GM12878 (cell line): ENCODE data around the gene CAB39. TPM values are rescaled to one million over a fixed set of nuclear protein-coding genes. Genes with fewer than 3 reads are reported as not detected.

Experiments used
- ATAC-seq: fragments of 200-7000 bp; cut with Tn5 transposase; 3 replicates; pipeline ENCODE4 v1.9.1; 2020; ENCODE audit warnings: mild to moderate bottlenecking, moderate library complexity
- BruUV-seq: library from RNA; stranded (reverse); fragments of 400-500 nt; replicated peaks from 2 replicates; lab custom pipeline; 2021; lab: Mats Ljungman, UMichigan
- CTCF ChIA-PET: fragments of 300-600 bp; sonication (Branson Sonifier 250); formaldehyde crosslinking; extraction: SDS; loops from one replicate; lab custom pipeline; 2021; ENCODE audit warnings: inconsistent platforms; lab: Yijun Ruan, JAX
- POLR2A ChIA-PET: fragments of 350-600 bp; formaldehyde crosslinking; extraction: SDS; loops from one replicate; lab custom pipeline; 2021; ENCODE audit warnings: inconsistent platforms; lab: Charles Lee
- RAD21 ChIA-PET: fragments of 300-600 bp; sonication (Branson Sonifier 250); formaldehyde crosslinking; loops from one replicate; lab custom pipeline; 2023; ENCODE audit warnings: antibody characterized with exemption; ENCODE audit not compliant: unreplicated experiment; lab: Charles Lee
- SMC1A ChIA-PET: fragments of 300-600 bp; sonication (Branson Sonifier 250); formaldehyde crosslinking; loops from one replicate; lab custom pipeline; 2023; ENCODE audit not compliant: unreplicated experiment, uncharacterized antibody; lab: Charles Lee
- DNase-seq: peaks from one replicate; pipeline ENCODE4 v3.0.0-alpha.2; 2011; ENCODE audit warnings: low read depth, low spot score
- FAIRE-seq: peaks from 3 replicates; lab custom pipeline; 2011; peaks lifted over from hg19 to GRCh38; lab: Jason Lieb, UNC
- H2AFZ ChIP-seq: 2 replicates; pipeline ENCODE4 v1.6.0; 2011; ENCODE audit warnings: low read depth, low read length, control low read depth; ENCODE audit not compliant: control insufficient read depth
- H3K27ac ChIP-seq: 2 replicates; pipeline ENCODE4 v1.5.1; 2011; ENCODE audit warnings: control low read depth; ENCODE audit not compliant: control insufficient read depth, insufficient read depth
- H3K27me3 ChIP-seq, 2 experiments: replicated peaks in 1 of 2; 2 replicates each; pipeline versions ENCODE4 v1.6.0 to v1.6.1; 2011; ENCODE audit warnings: low read length in 1 of 2; ENCODE audit not compliant: control insufficient read depth in 2 of 2, insufficient read depth in 2 of 2
- H3K36me3 ChIP-seq, 2 experiments: 2 replicates each; pipeline ENCODE4 v1.5.1; 2011; ENCODE audit warnings: low read length in 1 of 2; ENCODE audit not compliant: control insufficient read depth in 2 of 2, insufficient read depth in 2 of 2
- H3K4me1 ChIP-seq: 2 replicates; pipeline ENCODE4 v1.6.1; 2011; ENCODE audit warnings: mild to moderate bottlenecking, low read length, moderate library complexity, mixed read lengths; ENCODE audit not compliant: control insufficient read depth, insufficient read depth
- H3K4me2 ChIP-seq: 2 replicates; pipeline ENCODE4 v1.6.0; 2011; ENCODE audit warnings: control low read depth; ENCODE audit not compliant: control insufficient read depth, insufficient read depth
- H3K4me3 ChIP-seq: fragments of 200-600 bp; sonication (generic); 2 replicates; pipeline ENCODE4 v1.5.1; 2016
- H3K79me2 ChIP-seq: 2 replicates; pipeline ENCODE4 v1.6.0; 2011; ENCODE audit warnings: low read length; ENCODE audit not compliant: control insufficient read depth, insufficient read depth
- H3K9ac ChIP-seq: 2 replicates; pipeline ENCODE4 v1.8.0; 2011; ENCODE audit warnings: low read length, control low read depth, mixed read lengths; ENCODE audit not compliant: control insufficient read depth, insufficient read depth
- H3K9me3 ChIP-seq: replicated peaks from 3 replicates; pipeline ENCODE4 v1.5.1; 2011; ENCODE audit warnings: mild to moderate bottlenecking, low read length; ENCODE audit not compliant: control insufficient read depth, insufficient read depth
- H4K20me1 ChIP-seq: 2 replicates; pipeline ENCODE4 v1.6.0; 2011; ENCODE audit not compliant: control insufficient read depth, insufficient read depth
- ASH2L ChIP-seq: fragments of 300-600, 200-600 bp; sonication (generic); IDR thresholded peaks from 2 replicates; pipeline ENCODE4 v1.6.1; 2017; ENCODE audit warnings: low read depth, mild to moderate bottlenecking, borderline replicate concordance
- BCL11A ChIP-seq: IDR thresholded peaks from 2 replicates; pipeline ENCODE4 v1.6.1; 2011; ENCODE audit warnings: low read depth, low read length
- CHD4 ChIP-seq: fragments of 200-600 bp; sonication (generic); IDR thresholded peaks from 2 replicates; pipeline ENCODE4 v1.6.1; 2016; ENCODE audit warnings: mild to moderate bottlenecking
- CREM ChIP-seq: IDR thresholded peaks from 2 replicates; pipeline ENCODE4 v1.6.1; 2014; ENCODE audit warnings: antibody characterized with exemption, low read depth
- FOS ChIP-seq: IDR thresholded peaks from 3 replicates; pipeline ENCODE4 v1.6.1; 2011; ENCODE audit warnings: borderline replicate concordance; ENCODE audit not compliant: insufficient read length; ENCODE audit errors: extremely low read depth
- FOXM1 ChIP-seq: IDR thresholded peaks from 2 replicates; pipeline ENCODE4 v1.6.1; 2012; ENCODE audit warnings: low read depth, mild to moderate bottlenecking, inconsistent platforms, low read length, moderate library complexity
- HSF1 ChIP-seq: fragments of 150-350 bp; IDR thresholded peaks from 2 replicates; pipeline ENCODE4 v1.6.1; 2014; ENCODE audit warnings: mild to moderate bottlenecking, low read depth, low read length
- MEF2A ChIP-seq: IDR thresholded peaks from 2 replicates; pipeline ENCODE4 v1.6.1; 2011; ENCODE audit warnings: low read depth, mild to moderate bottlenecking, low read length, moderate library complexity; ENCODE audit not compliant: insufficient read depth
- MYB ChIP-seq: fragments of 150-350 bp; IDR thresholded peaks from 2 replicates; pipeline ENCODE4 v1.6.1; 2014; ENCODE audit warnings: mild to moderate bottlenecking, low read depth, low read length, borderline replicate concordance
- SMAD1 ChIP-seq: fragments of 450-650 bp; IDR thresholded peaks from 2 replicates; pipeline ENCODE4 v1.6.1; 2018; ENCODE audit warnings: mild to moderate bottlenecking, low read depth; ENCODE audit not compliant: partially characterized antibody
- ZNF622 ChIP-seq: fragments of 450-650 bp; IDR thresholded peaks from 2 replicates; pipeline ENCODE4 v1.6.1; 2017; ENCODE audit warnings: mild to moderate bottlenecking, inconsistent platforms
- WGBS: methylation state at CpG from one replicate; pipeline ENCODE4 v1.1.6; 2016; ENCODE audit warnings: low lambda C conversion rate; ENCODE audit not compliant: insufficient replicate concordance, insufficient coverage; ENCODE audit errors: missing lambda C conversion rate; 5-methylcytosine and 5-hydroxymethylcytosine counted together
- in situ Hi-C: fragments of 300-500 bp; cut with MboI; formaldehyde crosslinking; loops from 9 replicates; pipeline ENCODE4 v1.14.3; 2018; ENCODE audit warnings: mixed read lengths
- intact Hi-C: fragments of 100-400 bp; cut with micrococcal nuclease; formaldehyde crosslinking; loops from one replicate; pipeline ENCODE4 v1.14.2; 2022; ENCODE audit not compliant: unreplicated experiment
- polyA plus RNA-seq, 11 experiments: library from polyadenylated mRNA; depleted of rRNA in 4 of 11; unstranded in 6 of 11; stranded (reverse) in 5 of 11; fragments of >200 nt; fragmentation: Nextera tagmentation in 4 of 11; fragmentation: Illumina TruSeq in 1 of 11; extraction: Ambion mirVana in 4 of 11; extraction: Trizol in 1 of 11; gene quantifications; 1 replicate in 1 of 11; 2 replicates in 10 of 11; pipeline versions ENCODE4 v1.2.1 to v1.2.3, GENCODE V29; 2011 to 2016; ENCODE audit warnings: inconsistent platforms in 2 of 11, missing spikeins in 2 of 11, low read depth in 1 of 11
- total RNA-seq, 4 experiments: library from RNA; depleted of rRNA in 3 of 4; stranded (reverse); fragments of >200 nt in 3 of 4; fragmentation: Illumina TruSeq in 1 of 4; extraction: Trizol in 1 of 4; gene quantifications; 2 replicates each; pipeline versions ENCODE4 v1.2.1 to v1.2.3, GENCODE V29; 2013 to 2021
- TF ChIP-seq, protein P1 (sequence below): fragments of 450-650 bp; formaldehyde crosslinking; IDR thresholded peaks from 2 replicates; pipeline ENCODE4 v1.5.0; 2022; ENCODE audit warnings: mild to moderate bottlenecking, missing genetic modification characterization

CAB39 gene
- total and polyA plus RNA-seq, 10 of the 15 experiments (the other 5 are each of a cell fraction or from before 2014, with no cell fraction given) = 13.3 to 129 (median 62.9) TPM

DNA sequence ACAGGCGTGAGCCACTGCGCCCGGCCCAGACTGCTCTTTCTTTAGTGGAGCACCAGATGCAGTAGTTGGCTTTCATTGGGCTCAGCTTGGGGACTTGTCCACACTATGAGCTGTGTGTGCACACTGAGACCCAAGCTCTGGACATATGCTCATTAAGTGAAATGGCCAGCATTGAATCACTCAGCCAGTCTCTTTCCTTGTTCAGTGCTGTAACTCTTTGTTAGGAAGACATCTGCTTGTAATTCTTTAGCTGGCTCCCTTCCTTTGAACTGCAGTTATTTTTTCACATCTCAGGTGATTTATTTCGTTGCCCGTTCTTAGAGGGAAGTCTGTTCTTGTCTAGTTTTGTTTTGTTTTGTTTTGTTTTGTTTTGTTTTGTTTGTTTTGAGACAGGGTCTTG, 70.5 kb downstream of the CAB39 start (continued):
- TF ChIP-seq, protein P1, sequence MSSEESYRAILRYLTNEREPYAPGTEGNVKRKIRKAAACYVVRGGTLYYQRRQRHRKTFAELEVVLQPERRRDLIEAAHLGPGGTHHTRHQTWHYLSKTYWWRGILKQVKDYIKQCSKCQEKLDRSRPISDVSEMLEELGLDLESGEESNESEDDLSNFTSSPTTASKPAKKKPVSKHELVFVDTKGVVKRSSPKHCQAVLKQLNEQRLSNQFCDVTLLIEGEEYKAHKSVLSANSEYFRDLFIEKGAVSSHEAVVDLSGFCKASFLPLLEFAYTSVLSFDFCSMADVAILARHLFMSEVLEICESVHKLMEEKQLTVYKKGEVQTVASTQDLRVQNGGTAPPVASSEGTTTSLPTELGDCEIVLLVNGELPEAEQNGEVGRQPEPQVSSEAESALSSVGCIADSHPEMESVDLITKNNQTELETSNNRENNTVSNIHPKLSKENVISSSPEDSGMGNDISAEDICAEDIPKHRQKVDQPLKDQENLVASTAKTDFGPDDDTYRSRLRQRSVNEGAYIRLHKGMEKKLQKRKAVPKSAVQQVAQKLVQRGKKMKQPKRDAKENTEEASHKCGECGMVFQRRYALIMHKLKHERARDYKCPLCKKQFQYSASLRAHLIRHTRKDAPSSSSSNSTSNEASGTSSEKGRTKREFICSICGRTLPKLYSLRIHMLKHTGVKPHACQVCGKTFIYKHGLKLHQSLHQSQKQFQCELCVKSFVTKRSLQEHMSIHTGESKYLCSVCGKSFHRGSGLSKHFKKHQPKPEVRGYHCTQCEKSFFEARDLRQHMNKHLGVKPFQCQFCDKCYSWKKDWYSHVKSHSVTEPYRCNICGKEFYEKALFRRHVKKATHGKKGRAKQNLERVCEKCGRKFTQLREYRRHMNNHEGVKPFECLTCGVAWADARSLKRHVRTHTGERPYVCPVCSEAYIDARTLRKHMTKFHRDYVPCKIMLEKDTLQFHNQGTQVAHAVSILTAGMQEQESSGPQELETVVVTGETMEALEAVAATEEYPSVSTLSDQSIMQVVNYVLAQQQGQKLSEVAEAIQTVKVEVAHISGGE (CRISPR knock-in tag) = no peak
- TF ChIP-seq MEF2A = no peak
- TF ChIP-seq MYB = no peak
- no peak for TF ChIP-seq FOS
- no peak for TF ChIP-seq CREM

DNA sequence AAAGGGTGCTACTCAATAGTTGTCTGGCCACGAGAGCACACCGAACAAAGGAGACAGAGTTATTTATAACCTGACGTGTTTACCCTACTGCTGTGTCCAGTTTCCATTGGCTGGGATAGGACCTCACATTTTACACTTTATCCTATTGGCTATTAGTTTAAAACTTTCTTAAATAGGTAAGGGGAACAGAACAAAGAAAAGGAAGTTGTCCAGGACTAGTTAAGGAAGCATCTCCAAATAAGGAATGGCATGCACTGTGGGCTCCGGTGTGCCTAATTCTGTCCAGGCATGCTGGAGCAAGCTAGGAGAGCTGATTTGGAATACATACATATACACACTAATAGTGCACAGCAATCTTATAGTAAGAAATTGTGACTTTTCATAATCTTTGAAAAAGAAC, 72.2 kb downstream of the CAB39 start:
- CTCF ChIA-PET = no interaction called here
- no peak for ATAC-seq
- H3K4me3 ChIP-seq = no peak overlapping the region
- no peak for FAIRE-seq
- no peak overlapping the region for H3K4me2 ChIP-seq
- peaks cover 13 to 22% of the 10 kb centered on the region in 2 experiments for H3K36me3 ChIP-seq
- in situ Hi-C loops = no loop called here
- peaks cover 31% of the 10 kb centered on the region for H3K9me3 ChIP-seq
- RAD21 ChIA-PET = no interaction called here
- no peak overlapping the region for H3K27ac ChIP-seq
- H3K9ac ChIP-seq = no peak overlapping the region
- peaks cover 10% of the 10 kb centered on the region for H3K79me2 ChIP-seq
- TF ChIP-seq FOXM1 = no peak
- no peak for TF ChIP-seq CHD4
- TF ChIP-seq ASH2L = no peak
- TF ChIP-seq BCL11A = no peak
- no peak for TF ChIP-seq HSF1
- no peak for TF ChIP-seq ZNF622
- no peak for TF ChIP-seq SMAD1
- DNase-seq = no peak
- H4K20me1 ChIP-seq = no peaks in the 10 kb centered on the region
- WGBS = 97% methylated on average over 4 of the region's 4 CpGs
- no peaks in the 10 kb centered on the region for H3K4me1 ChIP-seq
- intact Hi-C loops = no loop called here
- TSS peak; percentile 26 for BruUV-seq
- no peaks in the 10 kb centered on the region for H3K27me3 ChIP-seq
- H2AFZ ChIP-seq = no peak overlapping the region
- SMC1A ChIA-PET = interaction anchor here (1.2 kb wide), 1 partner anchor 64 kb away, joined by 3 read pairs; no protein-coding TSS in a partner anchor
- POLR2A ChIA-PET = interaction anchor here (0.5 kb wide), 1 partner anchor 233 kb away, joined by 5 read pairs; no protein-coding TSS in a partner anchor
